BE2C (cell line): ENCODE measurements around the gene LDLRAD3.

Experiments used
- DNase-seq: peaks from one replicate; pipeline ENCODE4 v3.0.0-alpha.2; 2020
- H3K27me3 ChIP-seq: fragments of 250-450 bp; sonication (Bioruptor Pico); 2 replicates; pipeline ENCODE4 v1.5.1; 2020; ENCODE audit warnings: mild to moderate bottlenecking
- H3K36me3 ChIP-seq: fragments of 250-450 bp; sonication (Bioruptor Pico); 2 replicates; pipeline ENCODE4 v1.5.1; 2020; ENCODE audit warnings: mild to moderate bottlenecking
- H3K4me1 ChIP-seq: fragments of 250-450 bp; sonication (Bioruptor Pico); 2 replicates; pipeline ENCODE4 v1.5.1; 2020
- H3K4me3 ChIP-seq: 2 replicates; pipeline ENCODE4 v1.5.1; 2011; ENCODE audit warnings: low read depth, low read length
- H3K9me3 ChIP-seq: fragments of 250-450 bp; sonication (Bioruptor Pico); 2 replicates; pipeline ENCODE4 v1.5.1; 2020
- TF ChIP-seq, protein P1 (sequence below): IDR thresholded peaks from 2 replicates; pipeline ENCODE4 v1.5.1; 2012; ENCODE audit warnings: mild to moderate bottlenecking, low read depth, low read length

LDLRAD3 gene

DNA sequence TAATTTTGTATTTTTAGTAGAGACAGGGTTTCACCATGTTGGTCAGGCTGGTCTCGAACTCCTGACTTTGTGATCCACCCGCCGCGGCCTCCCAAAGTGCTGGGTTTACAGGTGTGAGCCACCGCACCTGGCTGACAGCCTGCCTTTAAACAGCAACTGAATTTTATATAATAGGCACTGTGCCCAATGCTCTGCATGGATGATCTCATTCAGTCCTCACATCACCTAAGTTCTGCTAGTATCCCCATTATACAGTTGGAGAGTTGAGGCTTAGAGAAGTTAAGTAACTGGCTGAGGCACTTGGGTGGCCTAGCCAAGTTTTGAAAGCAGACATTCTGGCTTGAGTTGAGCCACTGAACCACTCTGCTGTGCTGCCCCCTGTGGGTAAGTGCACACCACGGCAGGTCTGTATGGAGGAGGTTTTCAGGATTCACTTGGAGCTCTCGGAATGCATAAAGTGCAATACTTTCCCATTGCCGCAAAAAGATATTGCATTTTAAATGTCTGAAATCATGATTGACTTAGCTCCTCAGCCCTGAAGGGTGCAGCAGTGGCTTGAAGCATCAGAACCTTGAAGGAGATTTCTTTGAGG, 112.4 kb downstream of the LDLRAD3 start:
- Histone ChIP-seq H3K4me1 (no peaks in the 10 kb centered on the region), H3K9me3 (no peaks in the 10 kb centered on the region), H3K27me3 (no peaks in the 10 kb centered on the region), H3K4me3 (no peak overlapping the region), H3K36me3 (no peaks in the 10 kb centered on the region)
- TF ChIP-seq, protein P1, sequence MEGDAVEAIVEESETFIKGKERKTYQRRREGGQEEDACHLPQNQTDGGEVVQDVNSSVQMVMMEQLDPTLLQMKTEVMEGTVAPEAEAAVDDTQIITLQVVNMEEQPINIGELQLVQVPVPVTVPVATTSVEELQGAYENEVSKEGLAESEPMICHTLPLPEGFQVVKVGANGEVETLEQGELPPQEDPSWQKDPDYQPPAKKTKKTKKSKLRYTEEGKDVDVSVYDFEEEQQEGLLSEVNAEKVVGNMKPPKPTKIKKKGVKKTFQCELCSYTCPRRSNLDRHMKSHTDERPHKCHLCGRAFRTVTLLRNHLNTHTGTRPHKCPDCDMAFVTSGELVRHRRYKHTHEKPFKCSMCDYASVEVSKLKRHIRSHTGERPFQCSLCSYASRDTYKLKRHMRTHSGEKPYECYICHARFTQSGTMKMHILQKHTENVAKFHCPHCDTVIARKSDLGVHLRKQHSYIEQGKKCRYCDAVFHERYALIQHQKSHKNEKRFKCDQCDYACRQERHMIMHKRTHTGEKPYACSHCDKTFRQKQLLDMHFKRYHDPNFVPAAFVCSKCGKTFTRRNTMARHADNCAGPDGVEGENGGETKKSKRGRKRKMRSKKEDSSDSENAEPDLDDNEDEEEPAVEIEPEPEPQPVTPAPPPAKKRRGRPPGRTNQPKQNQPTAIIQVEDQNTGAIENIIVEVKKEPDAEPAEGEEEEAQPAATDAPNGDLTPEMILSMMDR: peak; percentile 63
- DNase-seq: peak; percentile 38

DNA sequence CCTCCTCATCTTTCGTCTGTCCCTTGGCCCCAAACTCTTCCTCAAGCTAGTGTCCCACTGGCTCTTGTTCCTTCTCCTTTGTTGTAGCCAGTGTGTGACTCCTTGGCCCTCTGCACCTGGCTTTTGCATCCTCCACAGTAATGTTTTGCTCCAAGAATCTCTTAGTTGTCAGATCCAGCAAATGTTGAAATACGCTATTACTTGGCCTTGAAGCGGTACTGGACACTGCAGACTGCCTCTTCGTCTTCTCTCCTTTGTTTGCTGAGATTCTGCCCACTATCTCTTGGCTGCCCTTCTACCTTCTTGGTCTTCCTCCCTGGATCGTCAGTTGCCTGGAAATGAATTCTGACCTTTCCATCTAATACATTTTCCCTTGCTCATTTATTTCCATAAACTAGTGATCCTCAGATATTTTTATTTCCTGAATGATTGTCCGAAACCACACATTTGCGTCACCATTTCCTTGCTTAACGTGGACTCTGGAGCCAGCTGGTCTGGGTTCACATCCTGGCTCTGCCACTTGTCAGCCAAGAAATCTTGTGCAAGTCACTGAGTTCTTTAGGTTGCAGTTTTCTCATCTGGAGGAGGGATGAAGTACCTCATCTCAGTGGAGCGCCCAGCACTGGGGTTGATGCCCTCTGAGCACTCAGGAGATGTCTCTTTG, 113.6 kb downstream of the LDLRAD3 start:
- H3K36me3 ChIP-seq: no peaks in the 10 kb centered on the region
- H3K4me3 ChIP-seq: no peak overlapping the region
- TF ChIP-seq, protein P1: no peak
- no peaks in the 10 kb centered on the region for H3K27me3 ChIP-seq
- H3K4me1 ChIP-seq: no peaks in the 10 kb centered on the region
- no peak for DNase-seq
- no peaks in the 10 kb centered on the region for H3K9me3 ChIP-seq

DNA sequence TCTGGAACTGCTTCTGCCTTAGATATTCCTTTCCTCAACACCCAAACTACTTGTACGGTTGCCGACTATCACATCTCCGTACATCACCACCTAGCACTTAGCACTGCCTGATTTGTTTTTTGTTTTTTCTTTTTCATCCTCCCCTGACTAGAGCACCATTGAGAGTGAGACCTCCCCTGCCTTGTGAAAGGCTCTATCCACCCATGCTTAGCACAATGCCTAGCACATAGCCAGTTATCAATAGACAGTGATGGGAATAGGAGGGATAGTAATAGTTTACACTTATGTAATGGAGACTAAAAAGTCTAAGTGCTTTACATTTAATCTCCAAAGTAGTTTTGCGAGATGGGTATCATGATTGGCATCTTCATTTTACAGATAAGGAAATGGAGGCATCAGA, 115.8 kb downstream of the LDLRAD3 start:
- H3K9me3 ChIP-seq: no peaks in the 10 kb centered on the region
- H3K4me1 ChIP-seq: no peaks in the 10 kb centered on the region
- TF ChIP-seq, protein P1: no peak
- H3K36me3 ChIP-seq: no peaks in the 10 kb centered on the region
- H3K27me3 ChIP-seq: no peaks in the 10 kb centered on the region
- DNase-seq: no peak
- no peak overlapping the region for H3K4me3 ChIP-seq

DNA sequence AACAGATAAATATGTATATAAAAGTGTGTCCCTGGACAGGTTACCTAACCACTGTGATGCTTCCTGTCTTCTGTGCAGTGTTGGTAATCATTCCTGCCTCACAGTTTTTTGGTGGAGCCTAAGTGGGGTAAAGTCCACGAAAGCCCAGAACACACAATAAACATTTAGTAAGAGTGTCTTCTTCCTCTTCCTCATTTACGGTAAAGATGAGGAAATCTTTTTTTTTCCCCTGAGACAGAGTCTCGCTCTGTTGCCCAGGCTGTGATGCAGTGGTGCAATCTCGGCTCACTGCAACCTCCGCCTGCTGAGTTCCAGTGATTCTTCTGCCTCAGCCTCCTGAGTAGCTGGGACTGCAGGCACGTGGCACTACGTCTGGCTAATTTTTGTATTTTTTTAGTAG, 117.1 kb downstream of the LDLRAD3 start:
- DNase-seq: no peak
- no peak overlapping the region for H3K4me3 ChIP-seq
- H3K4me1 ChIP-seq: no peaks in the 10 kb centered on the region
- H3K36me3 ChIP-seq: no peaks in the 10 kb centered on the region
- H3K27me3 ChIP-seq: no peaks in the 10 kb centered on the region
- TF ChIP-seq, protein P1: no peak
- no peaks in the 10 kb centered on the region for H3K9me3 ChIP-seq

DNA sequence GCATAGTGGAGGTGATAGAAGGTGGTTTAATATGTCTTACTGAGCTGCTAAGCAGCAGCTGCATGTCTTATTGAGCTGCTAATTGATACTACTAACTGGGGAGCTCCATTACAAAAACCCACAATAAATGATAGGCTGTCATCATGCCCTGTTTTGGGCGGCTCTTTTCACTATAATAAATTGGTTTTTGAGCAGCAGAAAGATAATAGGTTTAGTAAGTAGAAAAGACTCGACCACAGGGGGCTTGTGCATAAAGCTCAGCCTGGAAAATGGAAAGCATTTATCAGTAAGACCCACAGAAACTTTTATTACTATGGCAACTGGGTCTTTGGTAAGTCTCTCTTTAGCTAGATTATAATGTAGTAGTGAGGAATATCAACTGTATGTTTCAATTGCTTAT, 117.6 kb downstream of the LDLRAD3 start:
- TF ChIP-seq, protein P1: no peak
- H3K4me1 ChIP-seq: no peaks in the 10 kb centered on the region
- DNase-seq: no peak
- H3K27me3 ChIP-seq: no peaks in the 10 kb centered on the region
- no peak overlapping the region for H3K4me3 ChIP-seq
- no peaks in the 10 kb centered on the region for H3K36me3 ChIP-seq
- no peaks in the 10 kb centered on the region for H3K9me3 ChIP-seq

DNA sequence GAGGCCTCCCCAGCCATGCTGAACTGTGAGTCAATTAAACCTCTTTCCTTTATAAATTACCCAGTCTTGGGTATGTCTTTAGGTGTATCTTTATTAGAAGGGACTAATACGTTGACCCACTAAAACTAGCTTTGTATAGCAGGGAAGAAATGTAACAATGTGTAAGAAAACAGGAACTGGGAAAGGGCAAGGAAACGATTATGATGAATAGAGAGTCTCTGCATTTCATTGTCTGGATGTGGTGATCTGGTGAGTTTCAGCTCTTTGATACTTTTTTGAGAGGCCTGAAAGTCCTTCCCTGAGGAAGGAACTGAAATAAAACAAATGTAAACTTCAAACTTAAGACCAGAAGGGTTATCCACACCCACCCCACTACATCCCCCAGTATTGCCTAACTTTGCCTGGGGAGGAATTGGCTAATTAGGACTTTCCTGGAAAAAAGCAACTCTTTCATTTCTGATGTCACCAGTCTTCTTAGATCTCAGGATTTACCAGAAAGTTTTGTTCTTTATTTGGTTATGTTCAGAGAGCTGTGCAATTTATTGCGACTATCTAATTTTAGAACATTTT, 119.0 kb downstream of the LDLRAD3 start:
- Histone ChIP-seq H3K9me3 (no peaks in the 10 kb centered on the region), H3K36me3 (no peaks in the 10 kb centered on the region), H3K27me3 (no peaks in the 10 kb centered on the region), H3K4me3 (no peak overlapping the region), H3K4me1 (no peaks in the 10 kb centered on the region)
- TF ChIP-seq, protein P1: no peak
- no peak for DNase-seq
